GM12872 (cell line): Measurements from ENCODE around the gene CNOT8.

ENCODE experiments used
- CTCF ChIP-seq: IDR thresholded peaks from 3 replicates; pipeline ENCODE4 v1.5.1; 2011; ENCODE audit warnings: low read depth, mild to moderate bottlenecking, low read length, moderate library complexity; ENCODE audit not compliant: insufficient read depth

CNOT8 gene

GRCh38 chr5:154829589-154830218 is 28.7 kb upstream of the CNOT8 start:
- TF ChIP-seq CTCF: no peak

- no peak for TF ChIP-seq CTCF
Observed at GRCh38 chr5:154830219-154830595, 28.2 kb upstream of the CNOT8 start.

- TF ChIP-seq CTCF: no peak
Observed at GRCh38 chr5:154830596-154830995, 27.8 kb upstream of the CNOT8 start.

- TF ChIP-seq CTCF: no peak
Observed at GRCh38 chr5:154831451-154831850, 27.0 kb upstream of the CNOT8 start.

- no peak for TF ChIP-seq CTCF
Observed at GRCh38 chr5:154834053-154834452, 24.4 kb upstream of the CNOT8 start.

- no peak for TF ChIP-seq CTCF
Observed at GRCh38 chr5:154836225-154836624, 22.2 kb upstream of the CNOT8 start.

GRCh38 chr5:154837009-154837901 is 21.2 kb upstream of the CNOT8 start:
- no peak for TF ChIP-seq CTCF
